ENCODE measurements around the gene RMP24.
"Not testable (repeated sequence)": the region's sequence is repeated elsewhere in the genome, so short reads cannot be mapped to it uniquely, and the experiment has no call there.

Gene RMP24

GRCh38 chr18:35942661-35943060, 29.8 kb upstream of the RMP24 start:
- H3K36me3 ChIP-seq (ENCODE audit: control insufficient read depth, insufficient read depth, low read length) = no peaks in the 10 kb centered on the region
- H3K4me3 ChIP-seq (ENCODE audit: low read length) = no peak overlapping the region
- no peaks in the 10 kb centered on the region for H3K27me3 ChIP-seq (ENCODE audit: control insufficient read depth, insufficient read depth, low read length)
- H3K4me1 ChIP-seq (ENCODE audit: control insufficient read depth, insufficient read depth, low read length) = no peaks in the 10 kb centered on the region
- H3K27ac ChIP-seq (ENCODE audit: low read depth, low read length) = no peak overlapping the region
- H3K9ac ChIP-seq (ENCODE audit: low read length) = no peak overlapping the region

- Histone ChIP-seq H3K9ac (ENCODE audit: low read length) (no peak overlapping the region), H3K36me3 (ENCODE audit: control insufficient read depth, insufficient read depth, low read length) (no peaks in the 10 kb centered on the region), H3K4me3 (ENCODE audit: low read length) (no peak overlapping the region), H3K27ac (ENCODE audit: low read depth, low read length) (no peak overlapping the region), H3K4me1 (ENCODE audit: control insufficient read depth, insufficient read depth, low read length) (no peaks in the 10 kb centered on the region), H3K27me3 (ENCODE audit: control insufficient read depth, insufficient read depth, low read length) (no peaks in the 10 kb centered on the region)
Observed at GRCh38 chr18:35948080-35948479, 24.4 kb upstream of the RMP24 start.

GRCh38 chr18:35949090-35949489, 23.4 kb upstream of the RMP24 start:
- H3K27me3 ChIP-seq (ENCODE audit: control insufficient read depth, insufficient read depth, low read length) = no peaks in the 10 kb centered on the region
- H3K9ac ChIP-seq (ENCODE audit: low read length) = no peak overlapping the region
- no peaks in the 10 kb centered on the region for H3K36me3 ChIP-seq (ENCODE audit: control insufficient read depth, insufficient read depth, low read length)
- no peak overlapping the region for H3K27ac ChIP-seq (ENCODE audit: low read depth, low read length)
- H3K4me1 ChIP-seq (ENCODE audit: control insufficient read depth, insufficient read depth, low read length) = no peaks in the 10 kb centered on the region
- H3K4me3 ChIP-seq (ENCODE audit: low read length) = no peak overlapping the region

GRCh38 chr18:35949903-35950627, 22.4 kb upstream of the RMP24 start:
- H3K36me3 ChIP-seq (ENCODE audit: control insufficient read depth, insufficient read depth, low read length) = no peaks in the 10 kb centered on the region
- no peaks in the 10 kb centered on the region for H3K4me1 ChIP-seq (ENCODE audit: control insufficient read depth, insufficient read depth, low read length)
- H3K27ac ChIP-seq (ENCODE audit: low read depth, low read length) = no peak overlapping the region
- no peak overlapping the region for H3K9ac ChIP-seq (ENCODE audit: low read length)
- H3K4me3 ChIP-seq (ENCODE audit: low read length) = peak overlapping the region; percentile 75
- H3K27me3 ChIP-seq (ENCODE audit: control insufficient read depth, insufficient read depth, low read length) = no peaks in the 10 kb centered on the region

GRCh38 chr18:35950628-35950982, 21.9 kb upstream of the RMP24 start:
- no peak overlapping the region for H3K27ac ChIP-seq (ENCODE audit: low read depth, low read length)
- H3K9ac ChIP-seq (ENCODE audit: low read length) = no peak overlapping the region
- H3K36me3 ChIP-seq (ENCODE audit: control insufficient read depth, insufficient read depth, low read length) = no peaks in the 10 kb centered on the region
- H3K4me3 ChIP-seq (ENCODE audit: low read length) = no peak overlapping the region
- H3K27me3 ChIP-seq (ENCODE audit: control insufficient read depth, insufficient read depth, low read length) = no peaks in the 10 kb centered on the region
- H3K4me1 ChIP-seq (ENCODE audit: control insufficient read depth, insufficient read depth, low read length) = no peaks in the 10 kb centered on the region

- Histone ChIP-seq H3K27ac (ENCODE audit: low read depth, low read length) (no peak overlapping the region), H3K4me3 (ENCODE audit: low read length) (no peak overlapping the region), H3K36me3 (ENCODE audit: control insufficient read depth, insufficient read depth, low read length) (no peaks in the 10 kb centered on the region), H3K9ac (ENCODE audit: low read length) (no peak overlapping the region), H3K4me1 (ENCODE audit: control insufficient read depth, insufficient read depth, low read length) (no peaks in the 10 kb centered on the region), H3K27me3 (ENCODE audit: control insufficient read depth, insufficient read depth, low read length) (no peaks in the 10 kb centered on the region)
Observed at GRCh38 chr18:35953688-35954087, 18.8 kb upstream of the RMP24 start.

- Histone ChIP-seq H3K27ac (ENCODE audit: low read depth, low read length) (no peak overlapping the region), H3K36me3 (ENCODE audit: control insufficient read depth, insufficient read depth, low read length) (no peaks in the 10 kb centered on the region), H3K9ac (ENCODE audit: low read length) (no peak overlapping the region), H3K4me3 (ENCODE audit: low read length) (no peak overlapping the region), H3K27me3 (ENCODE audit: control insufficient read depth, insufficient read depth, low read length) (no peaks in the 10 kb centered on the region), H3K4me1 (ENCODE audit: control insufficient read depth, insufficient read depth, low read length) (no peaks in the 10 kb centered on the region)
Observed at GRCh38 chr18:35956226-35956625, 16.3 kb upstream of the RMP24 start.

GRCh38 chr18:35962320-35962719, 10.2 kb upstream of the RMP24 start:
- H3K4me1 ChIP-seq (ENCODE audit: control insufficient read depth, insufficient read depth, low read length) = no peaks in the 10 kb centered on the region
- no peak overlapping the region for H3K4me3 ChIP-seq (ENCODE audit: low read length)
- H3K27me3 ChIP-seq (ENCODE audit: control insufficient read depth, insufficient read depth, low read length) = no peaks in the 10 kb centered on the region
- H3K27ac ChIP-seq (ENCODE audit: low read depth, low read length) = no peak overlapping the region
- no peak overlapping the region for H3K9ac ChIP-seq (ENCODE audit: low read length)
- no peaks in the 10 kb centered on the region for H3K36me3 ChIP-seq (ENCODE audit: control insufficient read depth, insufficient read depth, low read length)

- H3K4me1 ChIP-seq (ENCODE audit: control insufficient read depth, insufficient read depth, low read length) = no peaks in the 10 kb centered on the region
- H3K4me3 ChIP-seq (ENCODE audit: low read length) = no peak overlapping the region
- H3K36me3 ChIP-seq (ENCODE audit: control insufficient read depth, insufficient read depth, low read length) = no peaks in the 10 kb centered on the region
- no peak overlapping the region for H3K9ac ChIP-seq (ENCODE audit: low read length)
- no peak overlapping the region for H3K27ac ChIP-seq (ENCODE audit: low read depth, low read length)
- H3K27me3 ChIP-seq (ENCODE audit: control insufficient read depth, insufficient read depth, low read length) = no peaks in the 10 kb centered on the region
Observed at GRCh38 chr18:35964319-35964718, 8.2 kb upstream of the RMP24 start.

GRCh38 chr18:35967866-35968265, 4.6 kb upstream of the RMP24 start:
- H3K27me3 ChIP-seq (ENCODE audit: control insufficient read depth, insufficient read depth, low read length); H3K4me1 ChIP-seq (ENCODE audit: control insufficient read depth, insufficient read depth, low read length); H3K9ac ChIP-seq (ENCODE audit: low read length); H3K4me3 ChIP-seq (ENCODE audit: low read length); H3K36me3 ChIP-seq (ENCODE audit: control insufficient read depth, insufficient read depth, low read length); H3K27ac ChIP-seq (ENCODE audit: low read depth, low read length): not testable (repeated sequence)

GRCh38 chr18:35968278-35968880, 4.1 kb upstream of the RMP24 start:
- no peak overlapping the region for H3K9ac ChIP-seq (ENCODE audit: low read length)

GRCh38 chr18:35969676-35970075, 2.8 kb upstream of the RMP24 start:
- H3K27me3 ChIP-seq (ENCODE audit: control insufficient read depth, insufficient read depth, low read length) = no peaks in the 10 kb centered on the region
- H3K4me1 ChIP-seq (ENCODE audit: control insufficient read depth, insufficient read depth, low read length) = peaks cover 9% of the 10 kb centered on the region
- H3K36me3 ChIP-seq (ENCODE audit: control insufficient read depth, insufficient read depth, low read length) = no peaks in the 10 kb centered on the region
- no peak overlapping the region for H3K27ac ChIP-seq (ENCODE audit: low read depth, low read length)
- no peak overlapping the region for H3K4me3 ChIP-seq (ENCODE audit: low read length)
- no peak overlapping the region for H3K9ac ChIP-seq (ENCODE audit: low read length)

More at GRCh38 chr18:35968278-35968880, 4.1 kb upstream of the RMP24 start:
- Histone ChIP-seq H3K4me1 (ENCODE audit: control insufficient read depth, insufficient read depth, low read length) (peaks cover 4% of the 10 kb centered on the region), H3K27ac (ENCODE audit: low read depth, low read length) (no peak overlapping the region), H3K36me3 (ENCODE audit: control insufficient read depth, insufficient read depth, low read length) (no peaks in the 10 kb centered on the region), H3K4me3 (ENCODE audit: low read length) (no peak overlapping the region), H3K27me3 (ENCODE audit: control insufficient read depth, insufficient read depth, low read length) (no peaks in the 10 kb centered on the region)

GRCh38 chr18:35971661-35972196, 750 bp upstream of the RMP24 start:
- H3K4me1 ChIP-seq (ENCODE audit: control insufficient read depth, insufficient read depth, low read length) = peaks cover 9% of the 10 kb centered on the region
- peak overlapping the region; percentile 88 for H3K27ac ChIP-seq (ENCODE audit: low read depth, low read length)
- no peaks in the 10 kb centered on the region for H3K27me3 ChIP-seq (ENCODE audit: control insufficient read depth, insufficient read depth, low read length)
- peak overlapping the region; percentile 53 for H3K9ac ChIP-seq (ENCODE audit: low read length)
- H3K4me3 ChIP-seq (ENCODE audit: low read length) = peak overlapping the region; percentile 77
- peaks cover 5% of the 10 kb centered on the region for H3K36me3 ChIP-seq (ENCODE audit: control insufficient read depth, insufficient read depth, low read length)

All from rectal smooth muscle tissue (tissue), 1 donor.